Right lobe of liver (tissue), 4 donors: Measurements from ENCODE around the gene SYT1.

Experiments
- POLR2A ChIP-seq: fragments of 450-650 bp; IDR thresholded peaks from one replicate; pipeline ENCODE4 v1.6.1; 2017; ENCODE audit warnings: antibody characterized with exemption, mild to moderate bottlenecking
- TF ChIP-seq, protein P1 (sequence below), 4 donors: fragments of 200-600 bp in 3 of 4; fragments of 450-650 bp in 1 of 4; IDR thresholded peaks; one replicate each; pipeline versions ENCODE4 v1.5.1 to v1.8.0; 2016 to 2022; ENCODE audit warnings: antibody characterized with exemption in 4 of 4, mild to moderate bottlenecking in 2 of 4
- donor health status: DM: no; HTN: no; CAD: no.
- donor health status: DM: no; HTN: no; CAD: no.
- donor health status: DM: no; HTN: yes; CAD: no.

DNA sequence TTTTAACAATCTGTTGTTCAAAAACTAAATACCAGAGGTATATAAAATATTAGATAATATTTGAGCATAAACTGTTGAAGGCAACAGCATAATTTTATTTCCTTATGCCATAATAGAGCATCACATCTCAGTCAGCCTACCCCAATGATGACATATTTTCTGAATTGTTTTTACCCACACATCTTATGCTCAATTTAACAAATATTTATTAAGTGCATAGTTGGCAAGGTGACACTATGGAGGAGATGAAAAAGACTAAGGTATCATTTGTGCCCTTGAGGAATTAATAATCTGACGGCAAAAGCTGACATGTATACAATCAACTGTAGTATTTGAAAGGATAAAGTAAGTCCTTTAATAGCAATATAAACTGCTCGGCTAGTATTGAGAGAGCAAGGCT lies 102.4 kb downstream of the SYT1 start:
- TF ChIP-seq, protein P1, sequence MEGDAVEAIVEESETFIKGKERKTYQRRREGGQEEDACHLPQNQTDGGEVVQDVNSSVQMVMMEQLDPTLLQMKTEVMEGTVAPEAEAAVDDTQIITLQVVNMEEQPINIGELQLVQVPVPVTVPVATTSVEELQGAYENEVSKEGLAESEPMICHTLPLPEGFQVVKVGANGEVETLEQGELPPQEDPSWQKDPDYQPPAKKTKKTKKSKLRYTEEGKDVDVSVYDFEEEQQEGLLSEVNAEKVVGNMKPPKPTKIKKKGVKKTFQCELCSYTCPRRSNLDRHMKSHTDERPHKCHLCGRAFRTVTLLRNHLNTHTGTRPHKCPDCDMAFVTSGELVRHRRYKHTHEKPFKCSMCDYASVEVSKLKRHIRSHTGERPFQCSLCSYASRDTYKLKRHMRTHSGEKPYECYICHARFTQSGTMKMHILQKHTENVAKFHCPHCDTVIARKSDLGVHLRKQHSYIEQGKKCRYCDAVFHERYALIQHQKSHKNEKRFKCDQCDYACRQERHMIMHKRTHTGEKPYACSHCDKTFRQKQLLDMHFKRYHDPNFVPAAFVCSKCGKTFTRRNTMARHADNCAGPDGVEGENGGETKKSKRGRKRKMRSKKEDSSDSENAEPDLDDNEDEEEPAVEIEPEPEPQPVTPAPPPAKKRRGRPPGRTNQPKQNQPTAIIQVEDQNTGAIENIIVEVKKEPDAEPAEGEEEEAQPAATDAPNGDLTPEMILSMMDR (IDR thresholded peaks at IDR 0.05) = no peak
- no peak for TF ChIP-seq POLR2A
